GM18858 (cell line): ENCODE results near the gene SLC35A3.

Experiments used
- ATAC-seq: cut with Tn5 transposase; IDR thresholded peaks from one replicate; pipeline ENCODE4 v1.9.1; 2021; ENCODE audit not compliant: unreplicated experiment

SLC35A3 gene

DNA sequence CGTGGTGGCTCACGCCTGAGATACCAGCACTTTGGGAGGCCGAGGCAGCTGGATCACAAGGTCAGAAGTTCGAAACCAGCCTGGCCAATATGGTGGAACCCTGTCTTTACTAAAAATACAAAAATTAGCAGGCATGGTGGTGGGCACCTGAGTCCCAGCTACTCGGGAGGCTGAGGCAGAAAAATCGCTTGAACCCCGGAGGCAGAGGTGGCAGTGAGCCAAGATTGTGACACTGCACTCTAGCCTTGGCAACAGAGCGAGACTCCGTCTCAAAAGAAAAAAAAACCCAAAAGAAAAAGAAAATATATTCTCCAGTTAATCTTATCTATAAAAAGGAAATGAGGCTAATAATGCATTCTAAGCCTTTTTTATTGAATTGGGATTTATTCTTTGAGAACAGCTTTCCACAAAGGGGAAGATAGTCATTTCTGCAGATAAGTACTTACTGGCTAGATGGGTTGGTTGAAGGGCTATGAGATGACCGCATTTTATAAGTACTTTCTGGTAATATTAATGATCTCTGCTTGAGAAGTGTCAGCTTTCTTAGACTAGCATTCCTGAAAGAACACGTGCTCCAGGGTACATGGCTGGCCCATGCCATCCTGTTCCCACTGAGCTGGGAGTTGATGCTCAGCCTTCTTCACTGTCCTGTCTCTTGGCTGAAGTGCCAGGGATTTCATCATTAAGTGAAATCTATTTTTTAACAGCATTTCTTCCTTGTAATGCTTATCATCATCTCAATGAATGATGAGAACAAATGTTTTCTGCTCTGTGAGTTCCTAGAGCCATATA lies 105.0 kb downstream of the SLC35A3 start:
- ATAC-seq = no peak

DNA sequence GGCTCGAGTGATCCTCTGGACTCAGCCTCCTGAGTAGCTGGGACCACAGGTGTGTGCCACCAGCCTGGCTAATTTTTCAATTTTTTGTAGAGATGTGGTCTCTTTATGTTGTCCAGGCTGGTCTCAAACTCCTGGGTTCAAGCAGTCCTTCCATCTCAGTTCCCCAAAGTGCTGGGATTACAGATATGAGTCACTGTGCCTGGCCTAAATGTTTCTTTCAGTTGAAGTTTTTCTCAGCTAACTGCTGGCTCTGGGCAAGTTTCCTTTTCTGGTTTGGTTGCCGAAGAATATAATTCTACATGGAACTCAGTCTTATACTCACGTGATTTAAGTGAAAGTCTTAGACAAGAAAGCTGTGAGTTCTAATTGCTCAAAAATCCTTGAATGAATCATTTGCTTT lies 106.0 kb downstream of the SLC35A3 start:
- ATAC-seq = peak; percentile 40

- no peak for ATAC-seq
Measured at GRCh38 chr1:100076319-100076718, 106.5 kb downstream of the SLC35A3 start.

GRCh38 chr1:100076744-100077143 lies 106.9 kb downstream of the SLC35A3 start:
- peak; percentile 74 for ATAC-seq

DNA sequence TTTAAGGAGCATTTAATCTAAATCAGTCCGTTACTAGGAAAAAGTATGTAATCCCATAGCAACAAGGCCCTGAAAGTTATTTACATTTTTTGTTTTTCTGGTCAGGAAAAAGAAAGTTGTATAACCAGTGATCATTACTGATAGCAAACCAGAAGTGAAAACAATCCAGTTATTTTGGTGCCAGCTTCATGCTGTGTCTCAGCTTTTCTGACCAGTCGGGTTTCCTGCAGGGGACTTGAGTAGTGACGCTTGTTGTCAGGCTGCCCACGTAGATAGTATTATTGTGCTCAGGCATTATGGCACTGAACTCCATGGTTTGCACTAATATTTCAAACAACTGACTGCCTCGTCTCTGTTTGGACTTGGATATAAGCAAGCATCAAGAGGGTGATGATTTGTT lies 107.7 kb downstream of the SLC35A3 start:
- ATAC-seq = peak; percentile 54

DNA sequence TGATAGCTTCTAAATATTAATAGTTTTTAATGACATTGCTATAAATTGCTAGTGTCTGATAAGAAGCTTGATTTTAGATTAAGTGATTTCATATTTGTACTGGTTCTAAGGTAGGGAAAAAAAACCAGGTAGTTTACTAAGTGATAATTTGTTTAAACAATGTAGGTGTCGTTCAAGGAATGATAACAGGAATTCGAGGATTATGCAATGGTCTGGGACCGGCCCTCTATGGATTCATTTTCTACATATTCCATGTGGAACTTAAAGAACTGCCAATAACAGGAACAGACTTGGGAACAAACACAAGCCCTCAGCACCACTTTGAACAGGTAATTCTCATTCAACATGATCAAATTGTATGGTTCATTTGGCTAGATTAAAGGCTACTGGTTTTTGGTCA lies 110.5 kb downstream of the SLC35A3 start:
- ATAC-seq = no peak
